GM12878 (cell line): ENCODE measurements around the gene GUCY2D. TPM values are rescaled to one million over a fixed set of nuclear protein-coding genes. Genes with fewer than 3 reads are reported as not detected.

Experiments
- ATAC-seq: fragments of 200-7000 bp; cut with Tn5 transposase; 3 replicates; pipeline ENCODE4 v1.9.1; 2020; ENCODE audit warnings: mild to moderate bottlenecking, moderate library complexity
- BruUV-seq: library from RNA; stranded (reverse); fragments of 400-500 nt; replicated peaks from 2 replicates; lab custom pipeline; 2021; lab: Mats Ljungman, UMichigan
- CTCF ChIA-PET: fragments of 300-600 bp; sonication (Branson Sonifier 250); formaldehyde crosslinking; extraction: SDS; loops from one replicate; lab custom pipeline; 2021; ENCODE audit warnings: inconsistent platforms; lab: Yijun Ruan, JAX
- POLR2A ChIA-PET: fragments of 350-600 bp; formaldehyde crosslinking; extraction: SDS; loops from one replicate; lab custom pipeline; 2021; ENCODE audit warnings: inconsistent platforms; lab: Charles Lee
- RAD21 ChIA-PET: fragments of 300-600 bp; sonication (Branson Sonifier 250); formaldehyde crosslinking; loops from one replicate; lab custom pipeline; 2023; ENCODE audit warnings: antibody characterized with exemption; ENCODE audit not compliant: unreplicated experiment; lab: Charles Lee
- SMC1A ChIA-PET: fragments of 300-600 bp; sonication (Branson Sonifier 250); formaldehyde crosslinking; loops from one replicate; lab custom pipeline; 2023; ENCODE audit not compliant: unreplicated experiment, uncharacterized antibody; lab: Charles Lee
- DNase-seq: peaks from one replicate; pipeline ENCODE4 v3.0.0-alpha.2; 2011; ENCODE audit warnings: low read depth, low spot score
- FAIRE-seq: peaks from 3 replicates; lab custom pipeline; 2011; peaks lifted over from hg19 to GRCh38; lab: Jason Lieb, UNC
- H2AFZ ChIP-seq: 2 replicates; pipeline ENCODE4 v1.6.0; 2011; ENCODE audit warnings: low read depth, low read length, control low read depth; ENCODE audit not compliant: control insufficient read depth
- H3K27ac ChIP-seq: 2 replicates; pipeline ENCODE4 v1.5.1; 2011; ENCODE audit warnings: control low read depth; ENCODE audit not compliant: control insufficient read depth, insufficient read depth
- H3K27me3 ChIP-seq, 2 experiments: replicated peaks in 1 of 2; 2 replicates each; pipeline versions ENCODE4 v1.6.0 to v1.6.1; 2011; ENCODE audit warnings: low read length in 1 of 2; ENCODE audit not compliant: control insufficient read depth in 2 of 2, insufficient read depth in 2 of 2
- H3K36me3 ChIP-seq, 2 experiments: 2 replicates each; pipeline ENCODE4 v1.5.1; 2011; ENCODE audit warnings: low read length in 1 of 2; ENCODE audit not compliant: control insufficient read depth in 2 of 2, insufficient read depth in 2 of 2
- H3K4me1 ChIP-seq: 2 replicates; pipeline ENCODE4 v1.6.1; 2011; ENCODE audit warnings: mild to moderate bottlenecking, low read length, moderate library complexity, mixed read lengths; ENCODE audit not compliant: control insufficient read depth, insufficient read depth
- H3K4me2 ChIP-seq: 2 replicates; pipeline ENCODE4 v1.6.0; 2011; ENCODE audit warnings: control low read depth; ENCODE audit not compliant: control insufficient read depth, insufficient read depth
- H3K4me3 ChIP-seq: fragments of 200-600 bp; sonication (generic); 2 replicates; pipeline ENCODE4 v1.5.1; 2016
- H3K79me2 ChIP-seq: 2 replicates; pipeline ENCODE4 v1.6.0; 2011; ENCODE audit warnings: low read length; ENCODE audit not compliant: control insufficient read depth, insufficient read depth
- H3K9ac ChIP-seq: 2 replicates; pipeline ENCODE4 v1.8.0; 2011; ENCODE audit warnings: low read length, control low read depth, mixed read lengths; ENCODE audit not compliant: control insufficient read depth, insufficient read depth
- H3K9me3 ChIP-seq: replicated peaks from 3 replicates; pipeline ENCODE4 v1.5.1; 2011; ENCODE audit warnings: mild to moderate bottlenecking, low read length; ENCODE audit not compliant: control insufficient read depth, insufficient read depth
- H4K20me1 ChIP-seq: 2 replicates; pipeline ENCODE4 v1.6.0; 2011; ENCODE audit not compliant: control insufficient read depth, insufficient read depth
- ASH2L ChIP-seq: fragments of 300-600, 200-600 bp; sonication (generic); IDR thresholded peaks from 2 replicates; pipeline ENCODE4 v1.6.1; 2017; ENCODE audit warnings: low read depth, mild to moderate bottlenecking, borderline replicate concordance
- ZNF622 ChIP-seq: fragments of 450-650 bp; IDR thresholded peaks from 2 replicates; pipeline ENCODE4 v1.6.1; 2017; ENCODE audit warnings: mild to moderate bottlenecking, inconsistent platforms
- WGBS: methylation state at CpG from one replicate; pipeline ENCODE4 v1.1.6; 2016; ENCODE audit warnings: low lambda C conversion rate; ENCODE audit not compliant: insufficient replicate concordance, insufficient coverage; ENCODE audit errors: missing lambda C conversion rate; 5-methylcytosine and 5-hydroxymethylcytosine counted together
- in situ Hi-C: fragments of 300-500 bp; cut with MboI; formaldehyde crosslinking; loops from 9 replicates; pipeline ENCODE4 v1.14.3; 2018; ENCODE audit warnings: mixed read lengths
- intact Hi-C: fragments of 100-400 bp; cut with micrococcal nuclease; formaldehyde crosslinking; loops from one replicate; pipeline ENCODE4 v1.14.2; 2022; ENCODE audit not compliant: unreplicated experiment
- polyA plus RNA-seq, 11 experiments: library from polyadenylated mRNA; depleted of rRNA in 4 of 11; unstranded in 6 of 11; stranded (reverse) in 5 of 11; fragments of >200 nt; fragmentation: Nextera tagmentation in 4 of 11; fragmentation: Illumina TruSeq in 1 of 11; extraction: Ambion mirVana in 4 of 11; extraction: Trizol in 1 of 11; gene quantifications; 1 replicate in 1 of 11; 2 replicates in 10 of 11; pipeline versions ENCODE4 v1.2.1 to v1.2.3, GENCODE V29; 2011 to 2016; ENCODE audit warnings: inconsistent platforms in 2 of 11, missing spikeins in 2 of 11, low read depth in 1 of 11
- total RNA-seq, 4 experiments: library from RNA; depleted of rRNA in 3 of 4; stranded (reverse); fragments of >200 nt in 3 of 4; fragmentation: Illumina TruSeq in 1 of 4; extraction: Trizol in 1 of 4; gene quantifications; 2 replicates each; pipeline versions ENCODE4 v1.2.1 to v1.2.3, GENCODE V29; 2013 to 2021
- TF ChIP-seq, protein P1 (sequence below): IDR thresholded peaks from 2 replicates; pipeline ENCODE4 v1.6.1; 2011; ENCODE audit warnings: low read depth, mild to moderate bottlenecking, low read length, moderate library complexity, borderline replicate concordance; ENCODE audit errors: extremely low read depth

Gene GUCY2D
- total and polyA plus RNA-seq, 10 of the 15 experiments (the other 5 are each of a cell fraction or from before 2014, with no cell fraction given): not detected

GRCh38 chr17:8015957-8016631 is 13.7 kb downstream of the GUCY2D start:
- no peaks in the 10 kb centered on the region for H4K20me1 ChIP-seq
- no peak overlapping the region for H3K9ac ChIP-seq
- RAD21 ChIA-PET: interaction anchor here (0.7 kb wide), 1 partner anchor 25 kb away, joined by 3 read pairs; no protein-coding TSS in a partner anchor
- H3K79me2 ChIP-seq: no peaks in the 10 kb centered on the region
- H3K36me3 ChIP-seq: no peaks in the 10 kb centered on the region
- CTCF ChIA-PET: interaction anchor here (1.0 to 4.7 kb wide), 5 partner anchors 14 to 197 kb away, joined by 3 to 77 read pairs (median 7); partner anchors contain the start of gene ALOX15B
- ATAC-seq: peak; percentile 25
- DNase-seq: no peak
- no peak overlapping the region for H3K27ac ChIP-seq
- intact Hi-C loops: loop anchor here (5.0 kb wide), 1 partner anchor 41 kb away; no protein-coding TSS in a partner anchor
- POLR2A ChIA-PET: no interaction called here
- WGBS: 12% methylated on average over 29 of the region's 46 CpGs
- peaks cover 0 to 3% of the 10 kb centered on the region in 2 experiments; a peak in 3 of 4 replicates for H3K27me3 ChIP-seq
- H3K9me3 ChIP-seq: no peaks in the 10 kb centered on the region
- BruUV-seq: no TSS peak
- H3K4me3 ChIP-seq: no peak overlapping the region
- H3K4me1 ChIP-seq: no peaks in the 10 kb centered on the region
- H3K4me2 ChIP-seq: peak overlapping the region; percentile 4; the same call in 1 of the 2 replicates
- peak overlapping the region; percentile 28 for H2AFZ ChIP-seq
- SMC1A ChIA-PET: interaction anchor here (1.2 to 3.8 kb wide), 4 partner anchors 26 to 44 kb away, joined by 3 to 30 read pairs (median 6); no protein-coding TSS in a partner anchor
- TF ChIP-seq, protein P1, sequence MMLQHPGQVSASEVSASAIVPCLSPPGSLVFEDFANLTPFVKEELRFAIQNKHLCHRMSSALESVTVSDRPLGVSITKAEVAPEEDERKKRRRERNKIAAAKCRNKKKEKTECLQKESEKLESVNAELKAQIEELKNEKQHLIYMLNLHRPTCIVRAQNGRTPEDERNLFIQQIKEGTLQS: no peak
- TF ChIP-seq ZNF622 (no peak), ASH2L (no peak)
- no peak for FAIRE-seq
- in situ Hi-C loops: no loop called here
